ENCODE results near the gene ALG6.

ALG6 gene
- 22.9 reads per million, percentile 50 among the genes with 10 or more reads in this experiment for total RNA-seq

- peak; percentile 71 for DNase-seq
Observed at GRCh38 chr1:63367215-63368103, at the start of gene ALG6. TSS of gene ALG6 (plus strand) at chr1:63367627. CDS start at chr1:63370978, 3,351 bp downstream.

- DNase-seq, result no peak
Observed at GRCh38 chr1:63317817-63318152, 49.6 kb upstream of the ALG6 start.

GRCh38 chr1:63318201-63318979 is 49.0 kb upstream of the ALG6 start:
- no peak for DNase-seq

- DNase-seq, result no peak
Observed at GRCh38 chr1:63319046-63320021, 48.1 kb upstream of the ALG6 start.

GRCh38 chr1:63320022-63320721 is 47.3 kb upstream of the ALG6 start:
- no peak for DNase-seq

GRCh38 chr1:63321066-63321784 is 46.2 kb upstream of the ALG6 start:
- no peak for DNase-seq

- no peak for DNase-seq
Observed at GRCh38 chr1:63321785-63322113, 45.7 kb upstream of the ALG6 start.

- no peak for DNase-seq
Observed at GRCh38 chr1:63322114-63322943, 45.1 kb upstream of the ALG6 start, which contains the start of gene FOXD3. TSS of gene FOXD3 (plus strand) at chr1:63322567. CDS start at chr1:63323059, 492 bp downstream.

GRCh38 chr1:63322944-63323864 is 44.2 kb upstream of the ALG6 start:
- no peak for DNase-seq

GRCh38 chr1:63323865-63324778 is 43.3 kb upstream of the ALG6 start:
- DNase-seq, result no peak

GRCh38 chr1:63324779-63325119 is 42.7 kb upstream of the ALG6 start:
- no peak for DNase-seq

- DNase-seq, result no peak
Observed at GRCh38 chr1:63325279-63325985, 42.0 kb upstream of the ALG6 start.

GRCh38 chr1:63326106-63326472 is 41.3 kb upstream of the ALG6 start:
- DNase-seq, result no peak

- DNase-seq, result no peak
Observed at GRCh38 chr1:63326473-63327380, 40.7 kb upstream of the ALG6 start.

GRCh38 chr1:63327417-63328054 is 39.9 kb upstream of the ALG6 start:
- DNase-seq, result no peak

GRCh38 chr1:63328122-63328521 is 39.3 kb upstream of the ALG6 start:
- no peak for DNase-seq

Measured in effector CD4-positive, alpha-beta T cell (primary cell).